Chondrocyte (in vitro differentiated cells): Measurements from ENCODE around the gene ZNF565. TPM values are rescaled to one million over a fixed set of nuclear protein-coding genes. Genes with fewer than 3 reads are reported as not detected.
"Not testable (repeated sequence)": the region's sequence is repeated elsewhere in the genome, so short reads cannot be mapped to it uniquely, and the experiment has no call there.

ENCODE experiments used
- DNase-seq: peaks from one replicate; pipeline ENCODE4 v3.0.0; 2021; ENCODE audit warnings: mixed read lengths, low spot score
- H3K27ac Mint-ChIP-seq: one replicate; pipeline ENCODE4 v1.8.0; 2021; ENCODE audit warnings: mild to moderate bottlenecking, moderate library complexity, mixed read lengths; ENCODE audit not compliant: unreplicated experiment
- H3K27me3 Mint-ChIP-seq: 2 replicates; pipeline ENCODE4 v1.8.0; 2021; ENCODE audit warnings: low read depth, mixed read lengths
- H3K36me3 Mint-ChIP-seq: 2 replicates; pipeline ENCODE4 v1.8.0; 2021; ENCODE audit warnings: low read depth, mixed read lengths
- H3K4me1 Mint-ChIP-seq: 2 replicates; pipeline ENCODE4 v1.8.0; 2021; ENCODE audit warnings: low read depth, mild to moderate bottlenecking, mixed read lengths
- H3K4me3 Mint-ChIP-seq: one replicate; pipeline ENCODE4 v1.8.0; 2021; ENCODE audit warnings: mild to moderate bottlenecking, moderate library complexity, mixed read lengths; ENCODE audit not compliant: unreplicated experiment
- H3K9me3 Mint-ChIP-seq: 2 replicates; pipeline ENCODE4 v1.8.0; 2021; ENCODE audit warnings: low read depth, mixed read lengths
- total RNA-seq: library from RNA; stranded (reverse); gene quantifications from 3 replicates; pipeline ENCODE4 v1.2.1, GENCODE V29; 2021
- TF ChIP-seq, protein P1 (sequence below): fragments of 200-600 bp; sonication (generic); IDR thresholded peaks from 2 replicates; pipeline ENCODE4 v1.5.0; 2021; ENCODE audit warnings: antibody characterized with exemption, mild to moderate bottlenecking, moderate library complexity

Gene ZNF565
- total RNA-seq, 1 donor from 2014 or later: 4.9 TPM

DNA sequence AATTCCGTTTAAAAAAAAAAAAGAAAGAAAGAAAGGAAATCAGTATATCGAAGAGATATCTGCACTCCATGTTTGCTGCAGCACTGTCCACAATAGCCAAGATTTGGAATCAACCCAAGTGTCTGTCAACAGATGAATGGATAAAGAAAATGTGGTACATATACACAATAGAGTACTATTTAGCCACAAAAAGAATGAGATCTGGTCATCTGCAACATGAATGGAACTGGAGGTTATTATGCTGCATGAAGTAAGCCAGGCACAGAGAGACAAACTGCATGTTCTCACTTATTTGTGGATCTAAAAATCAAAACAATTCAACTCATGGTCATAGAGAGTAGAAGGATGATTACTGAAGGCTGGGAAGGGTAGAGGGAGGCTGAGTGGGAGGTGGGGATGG, 16.3 kb downstream of the ZNF565 start:
- no peak for DNase-seq
- TF ChIP-seq, protein P1, sequence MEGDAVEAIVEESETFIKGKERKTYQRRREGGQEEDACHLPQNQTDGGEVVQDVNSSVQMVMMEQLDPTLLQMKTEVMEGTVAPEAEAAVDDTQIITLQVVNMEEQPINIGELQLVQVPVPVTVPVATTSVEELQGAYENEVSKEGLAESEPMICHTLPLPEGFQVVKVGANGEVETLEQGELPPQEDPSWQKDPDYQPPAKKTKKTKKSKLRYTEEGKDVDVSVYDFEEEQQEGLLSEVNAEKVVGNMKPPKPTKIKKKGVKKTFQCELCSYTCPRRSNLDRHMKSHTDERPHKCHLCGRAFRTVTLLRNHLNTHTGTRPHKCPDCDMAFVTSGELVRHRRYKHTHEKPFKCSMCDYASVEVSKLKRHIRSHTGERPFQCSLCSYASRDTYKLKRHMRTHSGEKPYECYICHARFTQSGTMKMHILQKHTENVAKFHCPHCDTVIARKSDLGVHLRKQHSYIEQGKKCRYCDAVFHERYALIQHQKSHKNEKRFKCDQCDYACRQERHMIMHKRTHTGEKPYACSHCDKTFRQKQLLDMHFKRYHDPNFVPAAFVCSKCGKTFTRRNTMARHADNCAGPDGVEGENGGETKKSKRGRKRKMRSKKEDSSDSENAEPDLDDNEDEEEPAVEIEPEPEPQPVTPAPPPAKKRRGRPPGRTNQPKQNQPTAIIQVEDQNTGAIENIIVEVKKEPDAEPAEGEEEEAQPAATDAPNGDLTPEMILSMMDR: no peak
- Mint-ChIP-seq H3K36me3 (peaks cover 20% of the 10 kb centered on the region), H3K9me3 (no peaks in the 10 kb centered on the region), H3K4me3 (no peak overlapping the region), H3K4me1 (no peaks in the 10 kb centered on the region), H3K27me3 (no peaks in the 10 kb centered on the region), H3K27ac (no peak overlapping the region)

GRCh38 chr19:36196249-36196648, 18.2 kb downstream of the ZNF565 start:
- no peaks in the 10 kb centered on the region for H3K9me3 Mint-ChIP-seq
- no peak for DNase-seq
- H3K27ac Mint-ChIP-seq: no peak overlapping the region
- TF ChIP-seq, protein P1: no peak
- H3K4me3 Mint-ChIP-seq: no peak overlapping the region
- no peaks in the 10 kb centered on the region for H3K4me1 Mint-ChIP-seq
- no peaks in the 10 kb centered on the region for H3K27me3 Mint-ChIP-seq
- H3K36me3 Mint-ChIP-seq: peaks cover 21% of the 10 kb centered on the region

DNA sequence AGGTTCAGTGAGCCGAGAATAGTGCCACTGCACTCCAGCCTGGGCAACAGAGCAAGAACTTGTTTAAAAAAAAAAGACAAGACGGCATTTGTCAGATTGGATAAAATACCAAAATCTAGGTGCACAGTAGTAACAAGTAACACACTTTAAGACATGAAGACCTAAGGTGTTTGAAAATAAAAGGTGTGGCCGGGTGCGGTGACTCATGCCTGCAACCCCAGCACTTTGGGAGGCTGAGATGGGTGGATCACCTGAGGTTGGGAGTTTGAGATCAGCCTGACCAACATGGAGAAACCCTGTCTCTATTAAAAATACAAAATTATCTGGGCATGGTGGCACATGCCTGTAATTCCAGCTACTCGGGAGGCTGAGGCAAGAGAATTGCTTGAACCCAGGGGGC, 27.7 kb downstream of the ZNF565 start:
- peaks cover 13% of the 10 kb centered on the region for H3K36me3 Mint-ChIP-seq
- not testable (repeated sequence) for H3K27ac Mint-ChIP-seq, DNase-seq, H3K4me3 Mint-ChIP-seq, H3K27me3 Mint-ChIP-seq, H3K9me3 Mint-ChIP-seq
- H3K4me1 Mint-ChIP-seq: peaks cover 12% of the 10 kb centered on the region

GRCh38 chr19:36183245-36183628, 31.2 kb downstream of the ZNF565 start:
- Mint-ChIP-seq H3K9me3 (no peaks in the 10 kb centered on the region), H3K36me3 (peaks cover 10% of the 10 kb centered on the region), H3K4me1 (peaks cover 12% of the 10 kb centered on the region), H3K27ac (peak overlapping the region; percentile 89), H3K4me3 (no peak overlapping the region), H3K27me3 (no peaks in the 10 kb centered on the region)
- no peak for DNase-seq
- TF ChIP-seq, protein P1: no peak

- Mint-ChIP-seq H3K4me1 (peaks cover 13% of the 10 kb centered on the region), H3K27ac (peak overlapping the region; percentile 89), H3K4me3 (no peak overlapping the region), H3K9me3 (no peaks in the 10 kb centered on the region), H3K36me3 (peaks cover 9% of the 10 kb centered on the region), H3K27me3 (no peaks in the 10 kb centered on the region)
- TF ChIP-seq, protein P1: no peak
- DNase-seq: no peak
Observed at GRCh38 chr19:36182612-36183244, 31.7 kb downstream of the ZNF565 start.

- not testable (repeated sequence) for H3K27me3 Mint-ChIP-seq, H3K4me3 Mint-ChIP-seq, DNase-seq, H3K36me3 Mint-ChIP-seq, H3K9me3 Mint-ChIP-seq, H3K27ac Mint-ChIP-seq
- H3K4me1 Mint-ChIP-seq: peaks cover 21% of the 10 kb centered on the region
Observed at GRCh38 chr19:36179077-36179476, 35.4 kb downstream of the ZNF565 start.

DNA sequence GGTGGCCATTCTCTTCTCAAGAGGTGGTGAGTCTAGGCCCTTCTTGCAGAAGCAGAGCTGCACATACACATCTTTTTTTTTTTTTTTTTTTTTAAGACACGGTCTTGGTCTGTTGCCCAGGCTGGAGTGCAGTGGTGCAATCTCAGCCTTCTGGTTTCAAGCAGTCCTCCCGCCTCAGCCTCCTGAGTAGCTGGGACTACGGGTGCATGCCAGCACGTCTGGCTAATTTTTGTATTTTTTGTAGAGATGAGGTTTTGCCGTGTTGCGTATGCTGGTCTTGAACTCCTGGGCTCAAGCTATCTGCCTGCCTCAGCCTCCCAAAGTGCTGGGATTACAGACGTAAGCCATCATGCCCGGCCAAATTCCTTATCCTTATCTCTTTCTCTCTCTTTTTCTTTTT, 40.6 kb downstream of the ZNF565 start:
- H3K27ac Mint-ChIP-seq, H3K27me3 Mint-ChIP-seq, H3K9me3 Mint-ChIP-seq, H3K36me3 Mint-ChIP-seq, DNase-seq, H3K4me3 Mint-ChIP-seq: not testable (repeated sequence)
- H3K4me1 Mint-ChIP-seq: peaks cover 14% of the 10 kb centered on the region
